ENCODE data around the gene ARSG.

DNA sequence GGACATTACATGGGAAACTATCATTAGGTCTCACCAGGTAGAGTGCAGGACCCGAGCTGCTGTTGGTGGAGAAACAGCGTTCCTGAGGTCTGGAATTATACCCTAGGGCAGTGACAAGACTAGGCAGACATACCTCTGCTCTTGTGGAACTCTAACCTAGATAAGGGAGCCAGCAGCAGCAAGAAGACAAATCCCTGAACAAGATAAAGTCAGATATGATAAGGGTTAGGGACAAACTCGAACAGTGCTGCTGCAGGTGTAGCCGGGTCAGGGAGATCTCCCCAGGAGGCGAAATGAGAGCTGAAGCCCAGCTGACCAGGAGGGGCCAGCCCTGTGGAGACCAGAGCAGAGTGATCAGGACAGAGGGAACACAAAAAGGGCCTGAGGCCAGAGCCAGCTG is 34.7 kb downstream of the ARSG start:
- TF ChIP-seq, protein P1, sequence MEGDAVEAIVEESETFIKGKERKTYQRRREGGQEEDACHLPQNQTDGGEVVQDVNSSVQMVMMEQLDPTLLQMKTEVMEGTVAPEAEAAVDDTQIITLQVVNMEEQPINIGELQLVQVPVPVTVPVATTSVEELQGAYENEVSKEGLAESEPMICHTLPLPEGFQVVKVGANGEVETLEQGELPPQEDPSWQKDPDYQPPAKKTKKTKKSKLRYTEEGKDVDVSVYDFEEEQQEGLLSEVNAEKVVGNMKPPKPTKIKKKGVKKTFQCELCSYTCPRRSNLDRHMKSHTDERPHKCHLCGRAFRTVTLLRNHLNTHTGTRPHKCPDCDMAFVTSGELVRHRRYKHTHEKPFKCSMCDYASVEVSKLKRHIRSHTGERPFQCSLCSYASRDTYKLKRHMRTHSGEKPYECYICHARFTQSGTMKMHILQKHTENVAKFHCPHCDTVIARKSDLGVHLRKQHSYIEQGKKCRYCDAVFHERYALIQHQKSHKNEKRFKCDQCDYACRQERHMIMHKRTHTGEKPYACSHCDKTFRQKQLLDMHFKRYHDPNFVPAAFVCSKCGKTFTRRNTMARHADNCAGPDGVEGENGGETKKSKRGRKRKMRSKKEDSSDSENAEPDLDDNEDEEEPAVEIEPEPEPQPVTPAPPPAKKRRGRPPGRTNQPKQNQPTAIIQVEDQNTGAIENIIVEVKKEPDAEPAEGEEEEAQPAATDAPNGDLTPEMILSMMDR (conservative IDR thresholded peaks at IDR 0.05; ENCODE audit: low read depth, low read length), result no peak
- no peak for TF ChIP-seq MAFK (IDR thresholded peaks at IDR 0.05; ENCODE audit: low read depth, low read length)
- no peak for TF ChIP-seq CEBPB (IDR thresholded peaks at IDR 0.05; ENCODE audit: low read depth, low read length)
- no peak for TF ChIP-seq FOS (IDR thresholded peaks at IDR 0.05; ENCODE audit: low read depth, low read length)
- TF ChIP-seq BHLHE40 (IDR thresholded peaks at IDR 0.05; ENCODE audit: low read depth, low read length), result no peak
- TF ChIP-seq, protein P2, sequence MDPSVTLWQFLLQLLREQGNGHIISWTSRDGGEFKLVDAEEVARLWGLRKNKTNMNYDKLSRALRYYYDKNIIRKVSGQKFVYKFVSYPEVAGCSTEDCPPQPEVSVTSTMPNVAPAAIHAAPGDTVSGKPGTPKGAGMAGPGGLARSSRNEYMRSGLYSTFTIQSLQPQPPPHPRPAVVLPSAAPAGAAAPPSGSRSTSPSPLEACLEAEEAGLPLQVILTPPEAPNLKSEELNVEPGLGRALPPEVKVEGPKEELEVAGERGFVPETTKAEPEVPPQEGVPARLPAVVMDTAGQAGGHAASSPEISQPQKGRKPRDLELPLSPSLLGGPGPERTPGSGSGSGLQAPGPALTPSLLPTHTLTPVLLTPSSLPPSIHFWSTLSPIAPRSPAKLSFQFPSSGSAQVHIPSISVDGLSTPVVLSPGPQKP (IDR thresholded peaks at IDR 0.05; ENCODE audit: borderline replicate concordance, low read depth, low read length), result no peak
- no peak for TF ChIP-seq USF2 (IDR thresholded peaks at IDR 0.05; ENCODE audit: low read depth, low read length)

All from IMR-90 (cell line).